Mucosa of descending colon (tissue), 3 donors: ENCODE measurements around the gene METAP1D. TPM values are rescaled to one million over a fixed set of nuclear protein-coding genes. Genes with fewer than 3 reads are reported as not detected.
"Not testable (repeated sequence)": the region's sequence is repeated elsewhere in the genome, so short reads cannot be mapped to it uniquely, and the experiment has no call there.

Experiments
- ATAC-seq: fragments of 200-7000 bp; cut with Tn5 transposase; one replicate; pipeline ENCODE4 v1.9.1; 2020; ENCODE audit warnings: mild to moderate bottlenecking, moderate library complexity
- DNase-seq, 3 donors: peaks; one replicate each; pipeline ENCODE4 v3.0.0-alpha.2; 2020
- H3K36me3 ChIP-seq: fragments of 200-600 bp; one replicate; pipeline ENCODE4 v1.8.0; 2021; ENCODE audit warnings: low read depth, mild to moderate bottlenecking
- H3K4me1 ChIP-seq: fragments of 200-600 bp; one replicate; pipeline ENCODE4 v1.8.0; 2021; ENCODE audit warnings: low read depth, mild to moderate bottlenecking
- H3K4me3 ChIP-seq: fragments of 200-600 bp; one replicate; pipeline ENCODE4 v1.8.0; 2021; ENCODE audit warnings: mild to moderate bottlenecking
- H3K9me3 ChIP-seq: fragments of 200-600 bp; one replicate; pipeline ENCODE4 v1.8.0; 2021; ENCODE audit warnings: mild to moderate bottlenecking
- intact Hi-C, 2 donors: fragments of 100-400 bp; cut with DNase I in 1 of 2; cut with micrococcal nuclease in 1 of 2; formaldehyde crosslinking; loops; one replicate each; pipeline versions ENCODE4 v1.11.0 to v1.11.1; 2022; cut with DNase I, micrococcal nuclease
- total RNA-seq, 3 donors: library from RNA; stranded (reverse); fragmentation: NEBNext Ultra II Directional in 2 of 3; extraction: Animal tissue kit (Norgen Biotek cat#: 25700) in 2 of 3; gene quantifications; one replicate each; pipeline versions ENCODE4 v1.2.1 to v1.2.4, GENCODE V29; 2021 to 2023
- TF ChIP-seq, protein P1 (sequence below): fragments of 200-600 bp; IDR thresholded peaks from one replicate; pipeline ENCODE4 v1.8.0; 2022; ENCODE audit warnings: antibody characterized with exemption, mild to moderate bottlenecking
- donor health status: DM: no; HTN: no; CAD: no; lungs with moderate emphysema.
- donor health status: DM: no; HTN: no; CAD: no.
- donor health status: DM: no; HTN: yes; CAD: no.

METAP1D gene
- total RNA-seq, 3 donors from 2014 or later, result 5.5 to 10.4 (median 6.7) TPM

DNA sequence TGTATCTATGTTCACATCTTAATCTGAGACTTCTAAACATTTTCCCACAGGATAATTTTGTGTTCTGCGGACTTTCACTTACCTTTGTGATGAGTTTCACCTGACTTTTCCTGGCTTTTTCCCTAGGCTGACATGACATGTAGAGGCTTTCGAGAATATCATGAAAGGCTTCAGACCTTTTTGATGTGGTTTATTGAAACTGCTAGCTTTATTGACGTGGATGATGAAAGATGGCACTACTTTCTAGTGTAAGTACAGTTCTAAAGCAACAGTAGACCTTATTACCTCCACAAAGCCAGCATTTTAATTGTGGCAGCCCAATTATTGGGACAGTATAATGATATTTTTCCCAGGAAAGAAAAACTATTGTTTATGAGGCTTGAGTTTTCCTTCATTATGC lies 34.1 kb upstream of the METAP1D start:
- no peak for DNase-seq
- no peak for ATAC-seq
- Histone ChIP-seq H3K4me3 (no peak overlapping the region), H3K4me1 (no peaks in the 10 kb centered on the region), H3K9me3 (no peaks in the 10 kb centered on the region), H3K36me3 (no peaks in the 10 kb centered on the region)
- TF ChIP-seq, protein P1, sequence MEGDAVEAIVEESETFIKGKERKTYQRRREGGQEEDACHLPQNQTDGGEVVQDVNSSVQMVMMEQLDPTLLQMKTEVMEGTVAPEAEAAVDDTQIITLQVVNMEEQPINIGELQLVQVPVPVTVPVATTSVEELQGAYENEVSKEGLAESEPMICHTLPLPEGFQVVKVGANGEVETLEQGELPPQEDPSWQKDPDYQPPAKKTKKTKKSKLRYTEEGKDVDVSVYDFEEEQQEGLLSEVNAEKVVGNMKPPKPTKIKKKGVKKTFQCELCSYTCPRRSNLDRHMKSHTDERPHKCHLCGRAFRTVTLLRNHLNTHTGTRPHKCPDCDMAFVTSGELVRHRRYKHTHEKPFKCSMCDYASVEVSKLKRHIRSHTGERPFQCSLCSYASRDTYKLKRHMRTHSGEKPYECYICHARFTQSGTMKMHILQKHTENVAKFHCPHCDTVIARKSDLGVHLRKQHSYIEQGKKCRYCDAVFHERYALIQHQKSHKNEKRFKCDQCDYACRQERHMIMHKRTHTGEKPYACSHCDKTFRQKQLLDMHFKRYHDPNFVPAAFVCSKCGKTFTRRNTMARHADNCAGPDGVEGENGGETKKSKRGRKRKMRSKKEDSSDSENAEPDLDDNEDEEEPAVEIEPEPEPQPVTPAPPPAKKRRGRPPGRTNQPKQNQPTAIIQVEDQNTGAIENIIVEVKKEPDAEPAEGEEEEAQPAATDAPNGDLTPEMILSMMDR, result no peak
- intact Hi-C loops, result no loop called here

DNA sequence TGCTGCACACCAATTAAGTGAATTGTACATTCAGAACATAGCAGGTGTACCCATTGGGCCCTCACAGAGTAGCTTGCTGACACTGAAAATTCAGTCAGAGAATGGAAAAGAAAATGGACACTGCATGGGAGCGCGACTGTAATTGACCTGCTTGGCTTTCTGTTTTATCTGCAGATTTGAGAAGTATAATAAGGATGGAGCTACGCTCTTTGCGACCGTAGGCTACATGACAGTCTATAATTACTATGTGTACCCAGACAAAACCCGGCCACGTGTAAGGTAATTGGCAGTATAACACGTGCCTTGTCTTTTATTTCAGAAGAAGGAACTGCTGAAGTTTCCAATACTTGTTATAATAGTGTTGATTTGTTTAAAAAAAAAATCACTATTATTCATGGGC lies 33.5 kb upstream of the METAP1D start:
- Histone ChIP-seq H3K36me3 (no peaks in the 10 kb centered on the region), H3K9me3 (no peaks in the 10 kb centered on the region), H3K4me1 (no peaks in the 10 kb centered on the region), H3K4me3 (no peak overlapping the region)
- no peak for DNase-seq
- no peak for ATAC-seq
- intact Hi-C loops, result no loop called here
- TF ChIP-seq, protein P1, result no peak

DNA sequence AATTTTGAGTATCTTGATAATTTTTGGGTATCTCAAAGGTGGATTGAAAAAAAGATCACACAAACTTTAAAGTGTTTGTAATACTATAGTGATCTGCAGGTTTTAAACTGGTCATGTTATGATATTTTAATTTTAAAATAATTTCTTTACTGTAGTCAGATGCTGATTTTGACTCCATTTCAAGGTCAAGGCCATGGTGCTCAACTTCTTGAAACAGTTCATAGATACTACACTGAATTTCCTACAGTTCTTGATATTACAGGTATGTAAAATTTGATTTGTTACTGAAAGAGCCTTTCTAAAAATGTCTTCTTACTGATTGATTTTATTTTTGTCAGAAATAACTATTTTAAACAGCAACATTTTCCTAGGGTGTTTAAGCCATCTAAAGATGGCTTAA lies 33.1 kb upstream of the METAP1D start:
- no peak overlapping the region for H3K4me3 ChIP-seq
- TF ChIP-seq, protein P1, result no peak
- DNase-seq (no peak), ATAC-seq (no peak)
- H3K9me3 ChIP-seq, result no peaks in the 10 kb centered on the region
- intact Hi-C loops, result no loop called here
- no peaks in the 10 kb centered on the region for H3K4me1 ChIP-seq
- H3K36me3 ChIP-seq, result no peaks in the 10 kb centered on the region

DNA sequence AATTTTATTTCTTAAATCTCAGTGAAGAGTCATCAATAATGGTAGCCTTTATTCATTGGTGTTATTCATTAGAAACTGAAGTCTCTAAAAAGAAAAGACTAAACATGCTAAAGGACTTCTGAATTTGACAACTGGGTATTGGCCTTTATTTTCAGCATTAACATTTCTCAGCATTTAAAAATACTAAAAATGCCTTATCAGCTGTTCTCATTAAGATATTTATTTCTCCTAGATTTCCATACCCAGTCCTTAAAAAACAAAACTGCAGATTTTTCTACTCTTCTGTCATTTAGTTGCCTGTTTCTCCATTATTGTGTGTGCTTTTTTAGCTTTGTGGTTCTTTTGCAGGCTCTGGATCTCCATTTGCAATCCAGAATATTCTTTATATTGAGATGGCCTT lies 31.2 kb upstream of the METAP1D start:
- H3K9me3 ChIP-seq, result no peaks in the 10 kb centered on the region
- ATAC-seq (no peak), DNase-seq (no peak)
- intact Hi-C loops, result no loop called here
- H3K4me1 ChIP-seq, result no peaks in the 10 kb centered on the region
- H3K4me3 ChIP-seq, result no peak overlapping the region
- H3K36me3 ChIP-seq, result no peaks in the 10 kb centered on the region
- TF ChIP-seq, protein P1, result no peak

DNA sequence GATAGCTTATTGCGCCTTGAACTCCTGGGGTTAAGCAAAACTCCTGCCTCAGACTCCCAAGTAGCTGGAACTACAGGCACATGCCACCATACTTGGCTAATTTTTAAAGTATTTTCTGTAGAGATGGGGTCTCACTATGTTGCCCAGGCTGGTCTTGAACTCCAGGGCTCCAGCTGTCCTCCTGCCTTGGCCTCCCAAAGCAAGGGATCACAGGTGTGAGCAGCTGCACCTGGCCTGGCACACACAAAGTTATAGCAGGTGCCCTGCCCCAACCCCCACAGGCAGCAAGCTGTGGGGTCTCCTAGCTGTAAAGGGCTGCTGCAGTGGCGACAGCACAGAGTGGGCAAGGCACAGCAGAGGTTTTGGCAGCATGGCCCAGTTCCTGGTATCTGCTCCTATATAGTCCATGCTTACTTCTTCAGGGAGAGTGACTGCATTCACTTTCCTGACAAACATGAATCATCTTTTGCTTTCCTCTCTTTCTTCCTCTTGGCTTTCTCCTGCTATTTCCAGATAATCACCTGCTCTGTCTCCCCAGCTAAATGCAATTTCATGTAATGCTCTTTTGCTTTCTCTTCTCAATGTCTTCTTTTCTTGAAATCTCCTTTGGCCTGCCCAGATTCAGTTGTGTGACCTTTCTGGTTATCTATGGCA lies 27.3 kb upstream of the METAP1D start:
- intact Hi-C loops, result no loop called here
- Histone ChIP-seq H3K4me1 (no peaks in the 10 kb centered on the region), H3K36me3 (no peaks in the 10 kb centered on the region), H3K9me3 (no peaks in the 10 kb centered on the region), H3K4me3 (no peak overlapping the region)
- DNase-seq (no peak), ATAC-seq (no peak)
- TF ChIP-seq, protein P1, result no peak

DNA sequence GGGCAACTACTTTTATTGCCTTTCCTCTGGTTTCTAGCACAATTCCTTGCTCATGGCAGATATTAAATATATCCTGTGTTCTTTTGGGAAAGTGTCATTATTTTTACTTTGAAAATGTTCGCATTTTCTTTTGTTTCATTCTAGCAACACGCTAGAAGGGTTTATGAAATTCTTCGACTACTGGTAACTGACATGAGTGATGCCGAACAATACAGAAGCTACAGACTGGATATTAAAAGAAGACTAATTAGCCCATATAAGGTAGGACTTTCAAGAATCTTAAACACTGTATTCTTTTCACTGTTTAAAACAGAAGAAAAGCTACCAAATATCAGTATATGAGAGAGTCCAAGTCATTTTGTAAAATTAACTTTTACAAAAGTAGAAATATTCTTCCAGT lies 20.6 kb upstream of the METAP1D start:
- no peaks in the 10 kb centered on the region for H3K9me3 ChIP-seq
- no peaks in the 10 kb centered on the region for H3K36me3 ChIP-seq
- DNase-seq (no peak), ATAC-seq (no peak)
- TF ChIP-seq, protein P1, result no peak
- intact Hi-C loops, result no loop called here
- H3K4me1 ChIP-seq, result no peaks in the 10 kb centered on the region
- H3K4me3 ChIP-seq, result no peak overlapping the region

DNA sequence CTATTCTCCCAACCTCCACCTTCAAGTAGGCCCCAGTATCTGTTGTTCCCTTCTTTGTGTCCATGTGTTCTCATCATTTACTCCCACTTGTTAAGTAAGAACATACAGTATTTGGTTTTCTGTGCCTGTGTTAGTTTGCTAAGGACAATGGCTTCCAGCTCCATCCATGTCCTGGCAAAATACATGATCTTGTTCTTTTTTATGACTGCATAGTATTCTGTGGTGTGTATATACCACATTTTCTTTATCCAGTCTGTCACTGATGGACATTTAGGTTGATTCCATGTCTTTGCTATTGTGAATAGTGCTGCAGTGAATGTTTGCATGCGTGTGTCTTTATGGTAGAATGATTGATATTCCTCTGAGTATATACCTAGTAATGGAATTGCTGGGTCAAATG lies 15.8 kb upstream of the METAP1D start:
- H3K36me3 ChIP-seq, H3K9me3 ChIP-seq, intact Hi-C loops, ATAC-seq, DNase-seq, H3K4me1 ChIP-seq, H3K4me3 ChIP-seq: not testable (repeated sequence)
